ENCODE data around the gene F8.

The F8 gene

GRCh38 chrX:155056471-155056870, 33.9 kb upstream of the F8 start:
- H3K4me1 ChIP-seq (ENCODE audit: insufficient read depth, low read length) = no peaks in the 10 kb centered on the region
- no peak overlapping the region for H3K9ac ChIP-seq (ENCODE audit: low read depth, low read length)
- no peaks in the 10 kb centered on the region for H3K9me3 ChIP-seq (ENCODE audit: insufficient read depth, low read depth, low read length)
- H3K4me3 ChIP-seq (ENCODE audit: low read length) = no peak overlapping the region
- H3K36me3 ChIP-seq (ENCODE audit: insufficient read depth, low read length) = peaks cover 17% of the 10 kb centered on the region
- H3K27ac ChIP-seq (ENCODE audit: low read depth, low read length) = no peak overlapping the region
- no peaks in the 10 kb centered on the region for H3K27me3 ChIP-seq (ENCODE audit: insufficient read depth, low read length)
- no CpG with 5 or more reads among the region's 1 CpG for whole genome bisulfite sequencing

GRCh38 chrX:155055494-155055893, 33.0 kb upstream of the F8 start:
- H3K27ac ChIP-seq (ENCODE audit: low read depth, low read length) = no peak overlapping the region
- H3K4me1 ChIP-seq (ENCODE audit: insufficient read depth, low read length) = no peaks in the 10 kb centered on the region
- no peak overlapping the region for H3K9ac ChIP-seq (ENCODE audit: low read depth, low read length)
- no peak overlapping the region for H3K4me3 ChIP-seq (ENCODE audit: low read length)
- WGBS = 97% methylated on average over 3 of the region's 3 CpGs
- no peaks in the 10 kb centered on the region for H3K27me3 ChIP-seq (ENCODE audit: insufficient read depth, low read length)
- H3K36me3 ChIP-seq (ENCODE audit: insufficient read depth, low read length) = peaks cover 12% of the 10 kb centered on the region
- H3K9me3 ChIP-seq (ENCODE audit: insufficient read depth, low read depth, low read length) = no peaks in the 10 kb centered on the region

- Histone ChIP-seq H3K36me3 (ENCODE audit: insufficient read depth, low read length) (peaks cover 4% of the 10 kb centered on the region; the same call in 1 of the 2 replicates), H3K4me3 (ENCODE audit: low read length) (no peak overlapping the region), H3K27ac (ENCODE audit: low read depth, low read length) (no peak overlapping the region), H3K9me3 (ENCODE audit: insufficient read depth, low read depth, low read length) (no peaks in the 10 kb centered on the region), H3K4me1 (ENCODE audit: insufficient read depth, low read length) (no peaks in the 10 kb centered on the region), H3K9ac (ENCODE audit: low read depth, low read length) (no peak overlapping the region), H3K27me3 (ENCODE audit: insufficient read depth, low read length) (no peaks in the 10 kb centered on the region)
- WGBS = 95% methylated on average over 1 of the region's 4 CpGs
These were observed 31.7 kb upstream of the F8 start for GRCh38 chrX:155054255-155054654.

GRCh38 chrX:155053656-155054055, 31.1 kb upstream of the F8 start:
- H3K27me3 ChIP-seq (ENCODE audit: insufficient read depth, low read length) = no peaks in the 10 kb centered on the region

GRCh38 chrX:155052738-155053498, 30.4 kb upstream of the F8 start:
- H3K9ac ChIP-seq (ENCODE audit: low read depth, low read length) = no peak overlapping the region
- H3K4me1 ChIP-seq (ENCODE audit: insufficient read depth, low read length) = no peaks in the 10 kb centered on the region
- no peak overlapping the region for H3K27ac ChIP-seq (ENCODE audit: low read depth, low read length)
- H3K27me3 ChIP-seq (ENCODE audit: insufficient read depth, low read length) = no peaks in the 10 kb centered on the region
- H3K4me3 ChIP-seq (ENCODE audit: low read length) = no peak overlapping the region
- 93% methylated on average over 5 of the region's 5 CpGs for WGBS
- no peaks in the 10 kb centered on the region for H3K9me3 ChIP-seq (ENCODE audit: insufficient read depth, low read depth, low read length)
- peaks cover 4% of the 10 kb centered on the region; the same call in 1 of the 2 replicates for H3K36me3 ChIP-seq (ENCODE audit: insufficient read depth, low read length)

More at GRCh38 chrX:155053656-155054055, 31.1 kb upstream of the F8 start:
- Histone ChIP-seq H3K9ac (ENCODE audit: low read depth, low read length) (no peak overlapping the region), H3K4me3 (ENCODE audit: low read length) (no peak overlapping the region), H3K27ac (ENCODE audit: low read depth, low read length) (no peak overlapping the region), H3K4me1 (ENCODE audit: insufficient read depth, low read length) (no peaks in the 10 kb centered on the region), H3K36me3 (ENCODE audit: insufficient read depth, low read length) (peaks cover 4% of the 10 kb centered on the region; the same call in 1 of the 2 replicates), H3K9me3 (ENCODE audit: insufficient read depth, low read depth, low read length) (no peaks in the 10 kb centered on the region)
- WGBS = 93% methylated on average over 3 of the region's 3 CpGs

GRCh38 chrX:155048977-155049619, 26.6 kb upstream of the F8 start:
- no peak overlapping the region for H3K4me3 ChIP-seq (ENCODE audit: low read length)
- no peak overlapping the region for H3K27ac ChIP-seq (ENCODE audit: low read depth, low read length)
- H3K27me3 ChIP-seq (ENCODE audit: insufficient read depth, low read length) = no peaks in the 10 kb centered on the region
- WGBS = 16% methylated on average over 6 of the region's 9 CpGs
- no peak overlapping the region for H3K9ac ChIP-seq (ENCODE audit: low read depth, low read length)
- H3K4me1 ChIP-seq (ENCODE audit: insufficient read depth, low read length) = no peaks in the 10 kb centered on the region
- peaks cover 4% of the 10 kb centered on the region; the same call in 1 of the 2 replicates for H3K36me3 ChIP-seq (ENCODE audit: insufficient read depth, low read length)
- H3K9me3 ChIP-seq (ENCODE audit: insufficient read depth, low read depth, low read length) = no peaks in the 10 kb centered on the region

- no peaks in the 10 kb centered on the region for H3K27me3 ChIP-seq (ENCODE audit: insufficient read depth, low read length)
- no peak overlapping the region for H3K4me3 ChIP-seq (ENCODE audit: low read length)
- peaks cover 4% of the 10 kb centered on the region; the same call in 1 of the 2 replicates for H3K36me3 ChIP-seq (ENCODE audit: insufficient read depth, low read length)
- H3K27ac ChIP-seq (ENCODE audit: low read depth, low read length) = no peak overlapping the region
- no peak overlapping the region for H3K9ac ChIP-seq (ENCODE audit: low read depth, low read length)
- no peaks in the 10 kb centered on the region for H3K9me3 ChIP-seq (ENCODE audit: insufficient read depth, low read depth, low read length)
- no peaks in the 10 kb centered on the region for H3K4me1 ChIP-seq (ENCODE audit: insufficient read depth, low read length)
- WGBS = 81% methylated on average over 4 of the region's 5 CpGs
These were observed 24.4 kb upstream of the F8 start for GRCh38 chrX:155046811-155047528.

- Histone ChIP-seq H3K9ac (ENCODE audit: low read depth, low read length) (no peak overlapping the region), H3K4me3 (ENCODE audit: low read length) (no peak overlapping the region), H3K27me3 (ENCODE audit: insufficient read depth, low read length) (no peaks in the 10 kb centered on the region), H3K4me1 (ENCODE audit: insufficient read depth, low read length) (no peaks in the 10 kb centered on the region), H3K27ac (ENCODE audit: low read depth, low read length) (no peak overlapping the region), H3K36me3 (ENCODE audit: insufficient read depth, low read length) (no peaks in the 10 kb centered on the region), H3K9me3 (ENCODE audit: insufficient read depth, low read depth, low read length) (no peaks in the 10 kb centered on the region)
- WGBS = 97% methylated on average over 5 of the region's 6 CpGs
These were observed 23.7 kb upstream of the F8 start for GRCh38 chrX:155046129-155046810.

GRCh38 chrX:155035688-155036087, 13.2 kb upstream of the F8 start:
- H3K9me3 ChIP-seq (ENCODE audit: insufficient read depth, low read depth, low read length) = peaks cover 10% of the 10 kb centered on the region; the same call in 1 of the 2 replicates
- no peaks in the 10 kb centered on the region for H3K4me1 ChIP-seq (ENCODE audit: insufficient read depth, low read length)
- no CpG with 5 or more reads among the region's 4 CpGs for WGBS
- no peak overlapping the region for H3K4me3 ChIP-seq (ENCODE audit: low read length)
- H3K9ac ChIP-seq (ENCODE audit: low read depth, low read length) = no peak overlapping the region
- no peak overlapping the region for H3K27ac ChIP-seq (ENCODE audit: low read depth, low read length)
- H3K36me3 ChIP-seq (ENCODE audit: insufficient read depth, low read length) = peaks cover 22% of the 10 kb centered on the region
- H3K27me3 ChIP-seq (ENCODE audit: insufficient read depth, low read length) = no peaks in the 10 kb centered on the region

- peaks cover 5% of the 10 kb centered on the region; the same call in 1 of the 2 replicates for H3K4me1 ChIP-seq (ENCODE audit: insufficient read depth, low read length)
- H3K36me3 ChIP-seq (ENCODE audit: insufficient read depth, low read length) = peaks cover 22% of the 10 kb centered on the region
- no peak overlapping the region for H3K27ac ChIP-seq (ENCODE audit: low read depth, low read length)
- no peak overlapping the region for H3K4me3 ChIP-seq (ENCODE audit: low read length)
- peaks cover 10% of the 10 kb centered on the region; the same call in 1 of the 2 replicates for H3K9me3 ChIP-seq (ENCODE audit: insufficient read depth, low read depth, low read length)
- WGBS = 99% methylated on average over 4 of the region's 5 CpGs
- no peak overlapping the region for H3K9ac ChIP-seq (ENCODE audit: low read depth, low read length)
- H3K27me3 ChIP-seq (ENCODE audit: insufficient read depth, low read length) = no peaks in the 10 kb centered on the region
These were observed 9.1 kb upstream of the F8 start for GRCh38 chrX:155031657-155032056.
